Hematopoietic multipotent progenitor cell treated with erythropoietin and hydrocortisone succinate and interleukin-3 and kit ligand, for 17 days (in vitro differentiated cells): ENCODE results near the gene NUDT6.
"Not testable (repeated sequence)": the region's sequence is repeated elsewhere in the genome, so short reads cannot be mapped to it uniquely, and the experiment has no call there.

Experiments
- DNase-seq: peaks from one replicate; pipeline ENCODE4 v3.0.0-alpha.2; 2015; ENCODE audit warnings: low spot score

Gene NUDT6

DNA sequence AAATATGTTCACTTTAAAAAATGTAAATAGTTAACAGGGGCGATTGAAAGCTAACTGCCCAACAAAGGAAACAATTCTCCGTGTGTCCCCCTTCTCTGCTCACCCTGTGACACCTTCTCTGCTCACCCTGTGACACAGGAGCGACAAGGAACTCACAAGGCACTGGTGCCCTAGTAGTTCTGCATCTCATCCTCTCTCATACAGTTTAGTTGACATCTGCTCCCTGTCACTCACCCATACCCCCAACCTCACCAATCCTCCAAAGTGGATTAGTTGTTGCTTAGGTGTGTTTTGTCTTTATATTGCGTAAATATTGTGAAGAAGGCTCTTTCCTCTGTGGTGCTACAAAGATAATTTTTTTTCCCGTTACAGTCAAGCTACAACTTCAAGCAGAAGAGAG lies 46.4 kb downstream of the NUDT6 start:
- no peak for DNase-seq

DNA sequence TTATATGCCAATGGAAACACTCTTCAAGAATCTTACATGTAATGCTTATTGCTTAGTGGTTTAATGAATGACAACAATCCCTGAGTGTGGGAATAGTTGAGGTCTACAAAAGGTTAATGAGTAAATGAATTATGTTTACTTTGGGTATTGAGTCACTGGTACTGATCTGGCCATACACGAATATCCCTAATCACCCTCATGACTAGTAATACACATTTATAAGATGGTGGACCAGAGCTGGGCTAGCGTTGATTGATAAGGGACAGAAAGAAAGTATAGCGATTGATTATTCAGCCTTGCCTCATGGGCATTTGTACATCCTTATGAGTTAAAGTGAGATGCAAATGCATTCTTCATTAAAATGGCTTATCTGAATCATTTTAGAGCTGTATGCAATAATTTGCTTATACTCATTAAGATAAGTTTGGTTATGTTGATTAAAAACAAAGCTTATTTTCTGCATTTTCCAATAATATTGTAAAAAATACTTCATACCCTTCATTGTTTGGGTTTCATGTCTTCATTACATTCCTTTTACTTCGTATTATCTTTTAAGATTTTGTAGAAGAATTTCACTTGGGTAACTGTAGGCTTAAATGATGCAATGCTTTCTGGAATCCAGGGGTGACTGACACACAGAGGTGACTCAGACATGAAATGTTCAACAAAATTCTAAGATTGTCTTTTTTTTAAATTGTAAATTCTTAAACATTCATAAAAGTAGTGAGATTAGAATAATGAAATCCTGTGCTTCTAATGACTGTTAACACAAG lies 48.4 kb downstream of the NUDT6 start:
- DNase-seq: no peak

DNA sequence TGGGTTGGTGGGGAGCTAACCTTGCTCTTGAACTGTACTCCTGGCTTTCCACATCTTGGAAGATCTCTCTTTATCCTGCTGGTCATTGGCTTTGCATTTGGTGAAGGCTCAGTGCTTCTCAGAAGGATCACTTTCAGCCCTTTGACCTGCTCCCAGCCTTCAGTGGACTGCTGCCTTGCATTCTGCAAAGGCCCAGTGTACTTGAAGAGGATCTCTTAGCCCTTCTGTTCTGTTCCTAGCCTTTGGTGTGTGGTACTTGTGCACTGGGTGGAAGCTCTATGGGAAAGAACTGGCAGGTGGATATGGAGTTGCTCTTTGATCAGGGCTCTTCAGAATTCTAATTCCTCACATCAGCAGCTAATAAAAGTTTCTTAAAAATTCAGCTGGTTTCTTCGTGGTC lies 49.3 kb downstream of the NUDT6 start:
- DNase-seq: no peak

DNA sequence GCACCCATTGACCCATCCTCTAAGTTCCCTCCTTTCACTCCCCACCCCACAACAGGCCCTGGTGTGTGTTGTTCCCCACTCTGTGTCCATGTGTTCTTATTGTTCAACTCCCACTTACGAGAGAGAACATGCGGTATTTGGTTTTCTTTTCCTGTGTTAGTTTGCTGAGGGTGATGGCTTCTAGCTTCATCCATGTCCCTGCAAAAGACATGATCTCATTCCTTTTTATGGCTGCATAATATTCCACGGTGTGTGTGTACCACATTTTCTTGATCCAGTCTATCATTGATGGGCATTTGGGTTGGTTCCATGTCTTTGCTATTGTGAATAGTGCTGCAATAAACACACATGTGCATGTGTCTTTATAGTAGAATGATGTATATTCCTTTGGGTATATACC lies 54.2 kb downstream of the NUDT6 start:
- DNase-seq: not testable (repeated sequence)

DNA sequence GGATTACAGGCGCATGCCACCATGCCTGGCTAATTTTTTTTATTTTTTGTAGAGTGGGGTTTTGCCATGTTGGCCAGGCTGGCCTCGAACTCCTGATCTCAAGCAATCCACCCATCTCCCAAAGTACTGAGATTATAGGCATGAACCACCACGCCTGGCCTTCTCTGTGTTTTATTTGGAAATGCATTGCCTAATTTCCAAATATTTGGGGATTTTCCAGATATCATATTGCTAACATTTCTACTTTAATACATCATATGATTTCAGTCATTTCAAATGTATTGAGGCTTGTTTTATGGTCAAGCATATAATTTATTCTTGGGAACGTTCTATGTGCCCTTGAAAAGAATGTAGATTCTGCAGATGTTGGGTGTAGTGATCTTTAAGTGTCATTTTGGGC lies 57.0 kb downstream of the NUDT6 start:
- DNase-seq: no peak

DNA sequence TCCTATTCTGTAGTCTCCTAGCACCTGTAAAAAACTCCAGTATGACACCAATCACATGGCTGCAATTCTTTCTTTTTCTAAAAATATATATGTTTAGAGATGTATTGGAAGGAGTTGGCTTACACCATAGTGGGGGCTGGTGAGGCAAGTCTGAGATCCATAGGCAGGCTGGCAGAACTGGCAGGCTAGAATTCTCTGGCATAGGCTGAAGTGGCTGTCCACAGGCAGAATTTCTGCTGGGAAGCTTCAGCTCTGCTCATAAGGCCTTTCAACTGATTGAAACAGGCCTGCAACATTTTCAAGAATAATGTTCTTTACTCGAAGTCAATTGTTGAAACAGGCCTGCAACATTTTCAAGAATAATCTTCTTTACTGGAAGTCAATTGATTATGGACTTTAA lies 58.8 kb downstream of the NUDT6 start:
- DNase-seq: no peak

DNA sequence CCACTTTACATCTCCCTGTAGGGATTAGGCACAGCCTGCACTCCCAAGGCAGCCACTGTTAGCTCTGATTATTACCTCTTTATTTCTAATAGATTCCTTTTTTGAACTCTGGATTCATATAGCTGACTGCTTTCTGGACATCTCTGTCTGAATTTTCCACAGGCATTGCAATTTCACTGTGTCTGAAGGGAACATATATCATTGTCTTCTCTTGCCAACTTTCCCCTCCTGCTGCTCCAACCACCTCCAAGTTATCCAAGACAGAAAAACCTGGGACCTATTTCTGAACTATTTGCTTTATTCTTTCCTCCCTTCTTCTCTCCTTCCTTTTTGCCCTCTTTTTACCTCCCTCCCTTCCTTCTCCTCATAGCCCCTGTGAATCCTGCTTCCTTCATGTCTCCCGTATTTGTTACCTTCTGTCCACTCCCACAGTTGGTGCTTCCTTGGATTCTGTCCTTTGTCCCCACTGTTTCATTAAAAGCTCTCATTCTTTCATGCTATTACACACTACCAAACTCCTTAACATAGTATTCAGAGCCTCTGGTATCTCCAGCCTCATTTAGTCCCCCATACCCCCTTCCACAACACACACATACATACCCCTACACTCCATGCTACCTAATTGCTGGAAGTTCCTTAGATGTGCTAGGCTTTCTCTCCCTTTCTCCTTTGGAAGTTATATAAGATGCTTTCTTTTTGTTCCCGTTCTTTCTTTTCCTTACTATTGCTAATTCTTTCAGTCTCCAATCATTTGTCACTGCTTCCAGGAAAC lies 61.0 kb downstream of the NUDT6 start:
- no peak for DNase-seq

DNA sequence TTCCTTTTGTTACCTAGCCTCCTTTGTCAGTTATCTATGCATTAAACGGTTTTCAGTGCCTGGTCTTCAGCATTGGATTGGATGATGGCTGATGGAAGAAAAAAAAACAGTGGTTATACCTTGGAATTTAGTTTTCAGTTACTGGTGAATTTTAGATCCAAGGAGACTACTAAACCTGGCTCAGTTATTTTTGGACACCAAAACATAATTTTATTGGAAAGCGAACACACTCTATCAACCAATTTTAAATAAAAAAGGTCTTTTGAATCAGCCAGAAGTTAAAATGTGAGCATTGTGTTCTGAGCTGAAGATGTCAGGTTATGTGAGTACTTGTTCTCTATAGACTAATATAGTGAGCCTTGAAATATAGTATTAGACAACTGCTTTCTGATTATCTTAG lies 63.7 kb downstream of the NUDT6 start:
- DNase-seq: no peak

DNA sequence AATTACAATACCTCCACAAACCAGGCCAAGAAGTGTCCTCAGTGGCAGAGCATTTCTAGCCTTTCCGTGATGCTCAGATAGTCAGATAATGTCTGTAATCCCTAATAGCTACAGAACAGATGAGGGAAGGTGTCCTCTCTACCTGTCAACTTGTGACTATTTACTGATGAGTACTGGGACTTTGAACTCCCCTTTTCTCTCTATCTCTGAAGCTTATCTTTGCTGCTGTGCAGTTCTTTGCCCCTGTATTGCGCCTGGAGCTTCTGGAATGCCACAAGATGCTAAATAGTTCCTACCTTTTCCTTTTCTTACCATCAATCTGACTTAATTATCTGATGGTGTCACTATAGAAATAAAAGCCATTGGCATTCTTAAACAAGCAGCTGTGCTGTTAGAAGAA lies 65.2 kb downstream of the NUDT6 start:
- DNase-seq: no peak

DNA sequence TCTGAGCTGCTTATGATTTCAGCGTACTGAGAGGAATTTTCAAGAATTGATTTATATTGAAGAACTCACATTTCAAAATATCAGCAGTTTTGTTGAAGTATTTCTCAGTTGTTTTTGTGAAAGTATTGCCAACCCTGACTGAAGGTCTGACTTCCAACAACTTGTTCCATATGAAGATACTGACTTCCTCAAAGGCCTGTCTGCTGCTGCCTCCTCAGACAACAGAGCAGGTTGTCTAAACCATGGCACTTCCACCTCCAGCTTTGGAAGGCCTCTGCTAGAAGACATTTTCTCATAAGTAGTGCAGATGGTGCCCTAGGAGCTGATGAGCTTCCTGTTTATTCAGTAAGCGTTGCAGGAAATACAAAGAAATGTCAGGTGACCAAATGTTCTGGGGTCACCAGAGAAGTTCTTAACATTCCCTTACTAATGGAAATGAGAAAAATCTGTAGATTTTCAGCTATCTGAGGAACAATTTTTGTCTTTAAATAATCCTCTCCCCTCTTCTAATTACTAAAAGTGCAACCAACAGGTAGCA lies 67.0 kb downstream of the NUDT6 start:
- DNase-seq: no peak

DNA sequence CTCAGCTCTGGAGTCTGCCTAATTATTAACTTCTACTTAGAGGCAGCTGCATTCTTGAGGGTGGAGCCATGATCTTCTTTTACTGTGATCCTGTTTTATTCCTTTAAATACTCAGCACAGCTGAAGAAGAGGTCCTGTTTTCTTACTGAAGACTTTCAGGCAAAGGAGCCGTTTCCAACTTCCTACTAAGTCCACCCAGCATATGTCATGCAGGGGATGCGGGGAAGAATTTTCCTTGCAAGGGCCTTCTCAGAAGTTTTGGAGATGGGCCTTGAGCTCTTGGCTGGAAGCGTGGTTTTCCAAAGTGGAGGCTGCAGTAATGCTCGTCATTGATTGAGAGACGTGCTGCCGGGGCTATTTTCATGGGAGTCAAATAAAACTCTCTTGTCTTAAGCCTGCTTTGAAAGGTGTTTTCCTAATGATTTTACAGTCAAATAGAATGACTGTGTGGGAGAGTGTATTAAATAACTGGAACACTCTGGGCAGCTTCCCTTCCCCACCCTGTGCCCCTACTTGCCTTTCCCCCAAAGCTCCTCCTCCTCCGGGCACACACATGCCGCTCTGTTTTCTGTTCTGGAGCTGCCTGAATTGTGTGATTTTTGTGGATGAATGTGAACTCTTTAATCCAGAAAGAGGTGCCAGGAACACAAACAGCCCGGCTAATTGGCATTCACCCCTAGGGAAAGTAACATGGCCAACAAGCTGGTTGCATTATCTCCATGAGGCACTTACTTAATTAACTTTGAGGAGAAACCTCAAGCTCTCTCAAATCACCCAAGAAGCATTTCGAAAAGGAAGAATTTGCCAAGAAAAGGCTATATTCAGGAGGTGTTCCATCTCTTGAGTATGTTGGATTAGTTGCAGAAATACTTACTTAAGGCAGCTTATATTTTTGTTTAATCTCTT lies 67.7 kb downstream of the NUDT6 start:
- DNase-seq: no peak

DNA sequence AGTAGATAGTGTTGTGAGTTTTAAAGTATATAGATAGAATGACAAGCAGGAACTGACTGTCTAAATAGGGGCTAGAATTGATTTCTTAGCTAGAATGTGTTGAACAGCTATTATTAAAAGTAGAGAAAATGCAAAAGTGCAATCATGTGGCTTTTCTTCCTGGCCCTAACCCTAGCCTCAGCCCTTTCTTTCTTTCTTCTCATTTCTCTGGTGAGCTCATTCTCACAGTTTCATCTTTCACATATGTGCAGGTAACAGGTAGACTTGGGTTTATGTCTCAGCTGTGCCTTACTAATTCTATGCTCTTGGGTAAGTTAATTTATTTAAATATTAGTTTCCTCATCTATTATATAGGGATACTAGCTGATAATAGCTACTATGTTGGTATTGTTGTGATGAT lies 70.8 kb downstream of the NUDT6 start:
- DNase-seq: no peak

DNA sequence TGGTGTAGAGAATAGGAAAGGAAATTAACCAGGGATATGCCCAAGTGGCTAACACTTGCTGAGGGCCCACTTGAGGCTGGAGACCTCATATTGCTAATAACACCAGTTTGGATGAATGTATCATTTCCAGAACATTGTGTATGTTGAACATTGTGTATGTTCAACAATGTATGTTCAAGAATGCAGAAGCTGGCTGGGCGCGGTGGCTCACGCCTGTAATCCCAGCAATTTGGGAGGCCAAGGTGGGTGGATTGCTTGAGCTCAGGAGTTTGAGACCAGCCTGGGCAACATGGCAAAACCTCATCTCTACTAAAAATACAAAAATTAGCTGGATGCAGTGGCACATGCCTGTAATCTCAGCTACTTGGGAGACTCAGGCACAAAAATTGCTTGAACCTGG lies 72.6 kb downstream of the NUDT6 start:
- not testable (repeated sequence) for DNase-seq

DNA sequence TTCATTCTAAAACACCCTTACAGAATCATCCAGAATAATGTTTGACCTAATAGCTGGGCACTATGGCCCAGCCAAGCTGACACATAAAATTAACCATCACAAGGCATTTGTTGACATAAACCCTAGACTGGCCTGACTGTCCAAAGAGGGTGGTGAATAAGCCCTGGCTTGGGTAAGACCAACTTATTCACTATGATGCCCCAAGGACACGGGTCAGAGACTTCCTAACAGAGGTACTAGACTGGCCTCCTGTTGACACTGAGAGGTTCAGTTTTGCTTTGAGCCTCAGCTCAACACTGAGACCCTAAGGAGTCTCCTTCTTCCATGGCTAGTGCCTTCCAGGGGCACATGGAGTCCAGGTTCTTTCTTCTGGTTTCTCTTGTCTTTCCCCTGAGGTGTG lies 74.5 kb downstream of the NUDT6 start:
- DNase-seq: no peak

DNA sequence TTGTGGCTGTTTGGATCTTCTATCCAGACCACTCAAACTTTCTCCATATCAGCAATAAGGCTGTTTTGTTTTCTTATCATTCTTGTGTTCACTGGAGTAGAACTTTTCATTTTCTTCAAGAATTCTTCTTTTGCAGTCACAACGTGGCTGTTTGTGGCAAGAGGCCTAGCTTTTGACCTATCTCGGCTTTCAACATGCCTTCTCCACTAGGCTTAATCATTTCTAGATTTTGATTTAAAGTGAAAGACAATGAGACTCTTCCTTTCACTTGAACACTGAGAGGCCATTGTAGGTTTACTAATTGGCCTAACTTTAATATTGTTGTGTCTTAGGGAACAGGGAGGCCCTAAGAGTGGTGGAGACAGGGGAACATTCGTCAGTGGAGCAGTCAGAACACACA lies 76.6 kb downstream of the NUDT6 start:
- DNase-seq: no peak

DNA sequence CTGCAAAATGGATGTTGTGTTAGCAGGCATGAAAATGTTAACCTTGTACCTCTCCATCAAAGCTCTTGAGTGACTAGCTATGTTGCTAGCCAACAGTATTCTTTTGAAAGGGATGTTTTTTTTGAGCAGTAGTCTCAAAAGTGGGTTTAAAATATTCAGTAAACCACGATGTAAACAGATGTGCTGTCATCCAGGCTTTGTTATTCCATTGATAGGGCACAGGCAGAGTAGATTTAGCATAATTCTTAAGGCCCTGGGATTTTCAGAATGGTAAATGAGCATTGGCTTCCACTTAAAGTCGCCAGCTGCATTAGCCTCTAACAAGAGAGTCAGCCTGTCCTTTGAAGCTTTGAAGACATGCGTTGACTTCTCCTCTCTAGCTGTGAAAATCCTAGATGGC lies 77.3 kb downstream of the NUDT6 start:
- DNase-seq: no peak

DNA sequence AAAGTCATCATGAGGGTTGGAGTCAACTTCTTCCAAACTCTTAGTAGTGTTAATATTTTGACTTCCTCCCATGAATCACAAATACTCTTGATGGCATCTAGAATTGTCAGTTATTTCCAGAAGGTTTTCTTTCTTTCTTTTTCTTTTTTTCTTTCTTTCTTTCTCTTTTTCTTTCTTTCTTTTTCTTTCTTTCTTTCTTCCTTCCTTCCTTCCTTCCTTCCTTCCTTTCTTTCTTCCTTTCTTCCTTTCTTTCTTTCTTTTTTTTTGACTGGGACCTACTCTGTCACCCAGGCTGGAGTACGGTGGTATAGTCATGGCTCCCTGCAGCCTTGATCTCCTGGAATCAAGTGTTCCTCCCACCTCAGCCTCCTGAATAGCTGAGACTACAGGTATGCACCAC lies 78.0 kb downstream of the NUDT6 start:
- DNase-seq: not testable (repeated sequence)

DNA sequence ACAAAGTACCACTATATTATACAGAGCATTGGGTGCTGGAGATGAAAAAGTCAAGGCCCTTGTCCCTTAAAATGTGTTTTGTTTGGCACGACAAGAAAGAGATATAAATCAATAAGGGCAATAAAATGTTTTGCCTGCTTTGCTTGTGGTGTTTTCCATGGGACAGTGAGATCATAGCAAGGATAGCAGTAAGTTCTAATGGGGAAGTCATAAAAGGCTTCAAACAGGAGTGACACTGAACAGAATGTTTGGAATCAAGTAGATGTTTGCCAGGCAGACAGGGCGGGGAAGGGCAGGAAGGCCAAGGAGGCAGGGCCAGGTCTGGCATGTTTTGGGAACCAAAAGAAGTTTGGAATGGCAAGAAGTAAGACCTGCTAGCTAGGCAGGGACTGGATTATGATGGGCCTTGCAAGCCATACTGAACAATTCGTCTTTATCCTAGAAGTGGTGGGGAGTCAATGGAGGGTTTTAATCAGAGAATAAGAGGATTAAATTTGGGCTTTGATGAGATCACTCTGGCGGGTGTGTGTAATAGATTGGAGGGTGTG lies 79.3 kb downstream of the NUDT6 start:
- no peak for DNase-seq
